ENCODE results near the gene SHLD2.
"Not testable (repeated sequence)": the region's sequence is repeated elsewhere in the genome, so short reads cannot be mapped to it uniquely, and the experiment has no call there.

SHLD2 gene

DNA sequence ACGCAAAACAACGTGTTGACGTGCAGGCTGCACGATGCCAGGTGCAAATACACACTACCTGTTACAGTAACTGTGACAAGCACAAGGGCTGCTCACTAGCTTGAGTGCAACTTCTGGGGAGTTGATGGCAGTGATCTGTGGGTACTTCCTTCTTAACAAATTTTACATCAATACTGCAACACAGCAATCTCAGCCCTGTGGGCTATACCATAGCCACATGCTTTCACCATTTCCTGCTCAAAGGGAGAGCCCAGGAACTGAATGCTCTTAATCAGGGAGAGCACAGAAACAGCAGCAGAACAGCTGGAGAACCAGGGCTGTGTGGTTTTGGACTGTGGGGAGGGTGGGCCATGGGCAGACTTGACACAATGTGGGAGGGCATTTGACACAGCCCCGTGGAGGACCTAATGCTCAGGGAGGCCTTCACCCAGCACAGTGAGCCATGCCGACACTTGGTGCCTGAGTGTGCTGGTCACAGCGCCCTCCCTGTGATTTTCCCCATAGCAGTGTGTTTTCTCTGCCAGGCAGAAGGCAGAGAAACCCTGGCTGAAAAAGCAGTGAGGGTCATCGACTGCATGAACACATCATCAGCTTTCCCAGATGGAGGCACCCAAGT, 118.3 kb downstream of the SHLD2 start:
- DNase-seq, ATAC-seq: not testable (repeated sequence)

DNA sequence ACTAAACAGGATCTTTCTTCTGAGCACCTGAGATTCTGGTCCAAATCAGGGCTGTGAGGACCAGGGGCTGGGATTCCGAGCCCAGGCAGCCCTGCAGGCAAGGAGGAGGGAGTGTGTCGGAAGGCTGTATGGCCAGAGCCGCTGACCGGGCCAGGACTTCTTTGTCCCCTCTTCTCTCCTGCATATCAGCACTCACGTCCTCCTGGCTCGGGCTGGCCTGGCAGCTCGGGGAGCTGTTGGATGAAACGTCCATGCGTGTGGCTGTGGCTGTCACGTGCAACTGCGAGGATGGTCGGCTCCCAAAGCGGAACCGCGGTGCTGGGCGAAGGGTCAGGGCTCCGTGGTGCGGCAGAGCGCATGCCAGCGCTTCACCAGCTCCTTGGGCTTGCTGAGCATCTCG, 118.8 kb downstream of the SHLD2 start:
- ATAC-seq, DNase-seq: not testable (repeated sequence)

DNA sequence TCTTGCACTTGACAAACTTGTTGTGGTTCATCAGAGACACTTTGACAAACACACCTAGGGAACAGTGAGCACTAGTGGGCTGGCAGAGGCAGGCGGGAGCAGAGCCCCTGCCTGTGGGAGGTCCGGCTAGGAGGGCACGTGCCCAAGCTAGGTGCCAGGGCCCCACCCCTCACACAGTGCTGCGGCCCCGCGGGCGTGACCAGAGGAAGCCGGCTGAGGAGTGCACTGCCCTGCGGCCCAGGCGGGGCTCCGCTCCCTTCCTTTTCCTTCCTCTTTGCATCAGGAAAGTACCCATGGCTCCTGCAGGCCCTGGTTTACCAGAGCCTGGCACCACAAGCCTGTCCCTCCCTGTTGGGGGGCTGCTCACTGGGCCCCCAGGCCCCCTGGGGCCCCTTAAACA, 121.1 kb downstream of the SHLD2 start:
- not testable (repeated sequence) for DNase-seq, ATAC-seq

DNA sequence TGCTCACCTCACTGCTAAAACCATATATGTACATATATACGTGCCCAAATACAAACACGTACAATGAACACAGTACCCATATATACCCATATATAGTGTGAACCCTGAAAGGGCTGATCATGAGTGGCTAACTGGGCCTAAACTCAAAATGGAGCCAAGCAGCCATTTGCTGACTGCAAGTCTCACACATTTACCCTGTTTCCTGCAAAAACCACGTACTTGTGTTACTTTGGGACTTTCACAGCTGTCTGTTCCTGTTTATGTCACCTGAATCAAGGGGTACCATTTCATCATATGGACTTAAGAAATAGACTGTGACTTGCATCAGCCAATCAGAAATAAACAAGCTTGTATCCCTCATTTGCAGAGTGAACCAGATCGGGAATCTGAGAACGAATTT, 124.4 kb downstream of the SHLD2 start:
- ATAC-seq, DNase-seq: not testable (repeated sequence)

DNA sequence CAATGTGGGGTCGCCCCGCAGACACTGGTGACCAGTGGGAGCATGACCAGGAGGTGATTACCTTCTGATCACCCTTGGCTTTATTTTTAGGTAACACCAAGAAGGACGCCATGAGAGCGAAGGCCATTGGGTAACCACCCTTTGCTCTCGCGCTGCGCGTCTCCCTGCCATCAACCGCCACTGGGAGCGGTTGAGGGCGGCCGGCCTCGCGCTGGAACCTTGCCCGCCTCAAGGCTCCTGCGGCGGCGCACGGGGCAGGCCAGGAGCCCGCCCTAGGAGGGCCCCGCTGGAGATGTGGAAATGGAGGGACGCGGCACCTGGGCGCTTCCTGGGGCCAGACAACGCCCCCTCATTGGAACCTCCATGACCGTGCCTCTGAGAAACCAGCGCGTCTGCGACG, 127.8 kb downstream of the SHLD2 start:
- ATAC-seq, DNase-seq: not testable (repeated sequence)

DNA sequence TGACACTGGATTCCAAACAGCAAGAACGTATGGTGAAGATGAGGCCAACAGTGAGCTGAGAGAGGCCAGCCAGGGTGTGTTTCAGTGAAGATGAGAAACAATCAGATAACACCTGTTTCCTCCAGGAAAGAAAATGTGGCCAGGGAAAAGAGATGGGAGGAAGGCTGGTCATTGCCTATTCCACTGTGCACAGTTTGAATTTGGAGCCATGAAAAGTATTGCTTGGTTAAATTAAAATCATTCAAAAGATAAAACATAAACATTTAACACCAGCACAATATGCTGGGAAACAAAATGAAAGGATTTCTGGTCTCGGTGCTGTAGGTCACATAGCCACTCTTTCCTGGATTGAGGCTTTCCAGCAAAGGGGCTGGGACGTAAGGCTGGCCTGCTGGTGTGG, 130.1 kb downstream of the SHLD2 start, which contains the start of gene NUTM2A:
Gene NUTM2A (plus strand): TSS at position 301 of the 400 bp plus-strand sequence. CDS start 383 bp downstream, outside the sequence.
- DNase-seq, ATAC-seq: not testable (repeated sequence)

DNA sequence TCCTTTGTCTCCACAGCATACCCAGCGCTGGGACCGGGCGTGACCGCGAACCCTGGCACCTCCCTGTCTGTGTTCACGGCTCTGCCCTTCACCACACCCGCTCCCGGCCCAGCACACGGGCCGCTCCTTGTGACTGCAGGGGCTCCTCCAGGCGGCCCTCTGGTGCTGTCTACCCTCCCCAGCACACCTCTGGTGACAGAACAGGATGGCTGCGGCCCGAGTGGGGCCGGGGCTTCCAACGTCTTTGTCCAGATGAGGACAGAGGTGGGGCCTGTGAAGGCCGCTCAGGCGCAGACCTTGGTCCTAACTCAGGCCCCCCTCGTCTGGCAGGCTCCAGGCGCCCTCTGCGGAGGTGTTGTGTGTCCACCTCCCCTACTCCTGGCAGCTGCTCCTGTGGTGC, 133.2 kb downstream of the SHLD2 start:
- ATAC-seq, DNase-seq: not testable (repeated sequence)

DNA sequence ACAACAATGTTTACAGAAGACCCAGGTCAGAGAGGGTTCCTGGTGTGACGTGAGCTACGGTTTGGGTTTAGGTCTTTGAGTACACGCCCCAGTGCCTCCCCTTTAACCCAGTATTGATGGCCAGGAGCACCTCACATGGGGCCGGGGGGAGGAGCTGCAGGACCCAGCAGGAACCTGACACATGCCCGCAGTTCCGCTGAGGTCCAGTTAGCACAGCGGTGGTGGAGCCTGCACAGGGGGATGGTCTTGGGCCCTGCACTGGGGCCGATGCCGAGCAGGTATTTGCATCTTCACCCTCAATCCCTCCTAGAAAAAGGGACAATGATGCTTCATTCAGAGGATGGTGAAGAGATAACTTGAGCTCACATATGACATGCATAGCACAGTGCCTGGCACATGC, 134.2 kb downstream of the SHLD2 start:
- not testable (repeated sequence) for DNase-seq, ATAC-seq

DNA sequence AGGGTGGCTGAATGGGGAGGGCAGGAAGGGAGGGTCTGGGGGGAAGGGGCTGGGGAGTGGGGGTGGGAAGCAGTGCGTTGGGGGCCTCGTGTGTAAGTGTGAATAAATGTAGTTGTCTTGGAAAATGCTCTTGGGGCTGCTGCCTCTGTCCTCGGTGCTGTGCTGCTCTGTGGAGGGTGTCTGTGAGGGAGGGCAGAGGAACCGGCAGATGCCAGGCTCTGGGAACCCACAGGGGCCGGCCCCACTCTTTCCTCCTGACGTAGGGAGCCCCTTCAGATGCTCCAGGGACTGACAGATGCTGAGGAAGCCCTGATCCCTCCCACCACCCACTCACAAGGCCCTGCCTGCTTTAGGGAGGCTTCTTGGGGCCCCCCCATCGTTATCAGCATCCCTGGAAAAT, 139.8 kb downstream of the SHLD2 start:
- not testable (repeated sequence) for DNase-seq, ATAC-seq

DNA sequence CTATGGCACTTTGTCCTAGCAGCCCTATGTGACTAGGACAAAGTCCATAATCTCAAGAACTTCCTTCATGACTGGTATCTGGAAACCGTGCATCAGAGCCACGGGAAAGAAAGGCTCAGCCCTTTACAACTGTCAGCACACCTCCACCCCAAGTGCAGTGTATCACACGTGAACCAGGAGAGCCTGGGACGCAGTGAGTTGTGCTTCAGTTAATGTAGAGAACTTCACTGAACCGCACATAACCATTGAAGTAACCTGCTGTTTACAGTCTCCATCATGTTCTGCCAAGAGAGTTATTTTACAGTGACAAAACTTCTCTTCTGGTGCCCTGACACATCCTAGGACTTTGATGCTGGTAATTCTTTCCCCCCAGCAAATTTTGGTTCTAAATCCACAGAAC, 142.2 kb downstream of the SHLD2 start:
- not testable (repeated sequence) for DNase-seq, ATAC-seq

DNA sequence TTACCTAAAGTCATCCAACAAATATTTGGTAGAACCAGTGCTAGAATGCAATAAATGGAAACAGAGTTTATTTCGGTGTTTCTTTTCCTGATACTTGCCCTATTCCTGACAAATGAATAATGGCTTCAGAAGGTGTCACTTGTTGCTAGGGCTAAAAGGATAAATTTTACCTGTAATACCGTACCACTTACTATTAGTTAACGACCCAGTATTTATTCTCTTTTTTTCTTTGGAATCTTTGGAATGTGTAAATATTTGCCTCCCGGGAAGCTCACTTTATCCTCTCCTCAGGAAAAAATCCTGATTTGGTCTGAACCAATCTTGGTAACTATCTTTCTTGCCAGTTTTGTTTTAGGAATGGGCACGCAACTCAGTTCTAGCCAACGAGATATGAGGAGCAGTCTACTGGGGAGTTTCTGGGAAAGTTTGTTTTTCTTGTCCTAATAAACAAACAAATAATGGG, 144.4 kb downstream of the SHLD2 start:
- DNase-seq, ATAC-seq: not testable (repeated sequence)

Data from stimulated activated naive CD8-positive, alpha-beta T cell treated with anti-CD3 and anti-CD28 coated beads, Interleukin-15, Interleukin-2, amounts not matched to agents 100 U/mL and 50 U/mL, for 24 hours (primary cell).